SU-DHL-6 (cell line): ENCODE results near the gene LZTR1.

Experiments
- H2AFZ ChIP-seq: fragments of 200-600 bp; sonication (generic); 2 replicates; pipeline ENCODE4 v1.6.1; 2014; ENCODE audit warnings: low read depth, mild to moderate bottlenecking, moderate library complexity, mixed read lengths, antibody characterized with exemption, low read length; ENCODE audit not compliant: severe bottlenecking
- H3F3A ChIP-seq: fragments of 200-600 bp; shearing (Covaris generic); 2 replicates; pipeline ENCODE4 v1.6.0; 2016; ENCODE audit warnings: antibody characterized with exemption, mild to moderate bottlenecking; ENCODE audit not compliant: insufficient read depth
- H3K27ac ChIP-seq: fragments of 200-600 bp; sonication (generic); 2 replicates; pipeline ENCODE4 v1.5.1; 2016; ENCODE audit warnings: low read depth, mild to moderate bottlenecking, low read length, moderate library complexity, mixed read lengths
- H3K27me3 ChIP-seq: fragments of 200-600 bp; sonication (generic), shearing (Covaris generic); 2 replicates; pipeline ENCODE4 v1.6.0; 2014; ENCODE audit warnings: mild to moderate bottlenecking, low read length
- H3K36me3 ChIP-seq: fragments of 200-600 bp; sonication (generic); 2 replicates; pipeline ENCODE4 v1.6.1; 2014; ENCODE audit warnings: mild to moderate bottlenecking, low read length, mixed read lengths
- H3K4me2 ChIP-seq: fragments of 300-600, 200-600 bp; shearing (Covaris generic), sonication (generic); 2 replicates; pipeline ENCODE4 v1.6.0; 2014; ENCODE audit warnings: low read length, low read depth, mild to moderate bottlenecking; ENCODE audit not compliant: poor library complexity, severe bottlenecking
- H3K4me3 ChIP-seq: fragments of 200-600 bp; sonication (generic); 2 replicates; pipeline ENCODE4 v1.5.1; 2014; ENCODE audit warnings: antibody characterized with exemption, low read length, mild to moderate bottlenecking, mixed read lengths; ENCODE audit not compliant: insufficient read depth, poor library complexity, severe bottlenecking
- H3K79me2 ChIP-seq: fragments of 200-600 bp; sonication (generic); 2 replicates; pipeline ENCODE4 v1.6.1; 2014; ENCODE audit warnings: mild to moderate bottlenecking, low read length, moderate library complexity; ENCODE audit not compliant: insufficient read depth
- H3K9ac ChIP-seq: fragments of 200-600 bp; sonication (generic); 2 replicates; pipeline ENCODE4 v1.7.0; 2014; ENCODE audit warnings: mild to moderate bottlenecking, low read length
- H3K9me2 ChIP-seq: fragments of 200-600 bp; sonication (generic); replicated peaks from 2 replicates; pipeline ENCODE4 v1.6.1; 2014; ENCODE audit warnings: low read length; ENCODE audit not compliant: insufficient read depth
- H3K9me3 ChIP-seq: fragments of 200-600 bp; sonication (generic); 2 replicates; pipeline ENCODE4 v1.6.1; 2014; ENCODE audit warnings: low read length, mixed read lengths; ENCODE audit not compliant: insufficient read depth
- H4K20me1 ChIP-seq: fragments of 200-600 bp; sonication (generic); 2 replicates; pipeline ENCODE4 v1.6.1; 2014; ENCODE audit warnings: low read depth, mild to moderate bottlenecking, antibody characterized with exemption, low read length, moderate library complexity, mixed read lengths
- CTCF ChIP-seq: fragments of 200-600 bp; sonication (generic); IDR thresholded peaks from one replicate; pipeline ENCODE4 v1.5.1; 2017; ENCODE audit warnings: antibody characterized with exemption, mild to moderate bottlenecking, low read length, moderate library complexity; ENCODE audit not compliant: insufficient read depth, poor library complexity, severe bottlenecking
- EZH2phosphoT487 ChIP-seq: fragments of 200-600 bp; sonication (generic), shearing (Covaris generic); conservative IDR thresholded peaks from 2 replicates; pipeline ENCODE4 v1.6.1; 2018; ENCODE audit warnings: mild to moderate bottlenecking, antibody characterized with exemption, low read length, moderate library complexity, mixed read lengths

Gene LZTR1

GRCh38 chr22:20996031-20996410 lies 13.9 kb downstream of the LZTR1 start:
- no peak overlapping the region for H3K4me2 ChIP-seq
- H3F3A ChIP-seq, result no peaks in the 10 kb centered on the region
- H3K4me3 ChIP-seq, result no peak overlapping the region
- peaks cover 2% of the 10 kb centered on the region for H3K79me2 ChIP-seq
- H4K20me1 ChIP-seq, result no peaks in the 10 kb centered on the region
- H3K27me3 ChIP-seq, result no peaks in the 10 kb centered on the region
- H3K9me3 ChIP-seq, result no peaks in the 10 kb centered on the region
- no peaks in the 10 kb centered on the region for H3K36me3 ChIP-seq
- H3K9me2 ChIP-seq, result no peaks in the 10 kb centered on the region
- TF ChIP-seq EZH2phosphoT487, result no peak
- TF ChIP-seq CTCF, result no peak
- no peak overlapping the region for H3K27ac ChIP-seq
- H3K9ac ChIP-seq, result no peak overlapping the region
- no peak overlapping the region for H2AFZ ChIP-seq

- H3K79me2 ChIP-seq, result peaks cover 8% of the 10 kb centered on the region
- no peak overlapping the region for H3K4me3 ChIP-seq
- H3K9ac ChIP-seq, result no peak overlapping the region
- H3K9me2 ChIP-seq, result no peaks in the 10 kb centered on the region
- no peak overlapping the region for H3K27ac ChIP-seq
- H3K27me3 ChIP-seq, result no peaks in the 10 kb centered on the region
- H4K20me1 ChIP-seq, result no peaks in the 10 kb centered on the region
- no peaks in the 10 kb centered on the region for H3K36me3 ChIP-seq
- H3K4me2 ChIP-seq, result no peak overlapping the region
- no peak for TF ChIP-seq CTCF
- TF ChIP-seq EZH2phosphoT487, result no peak
- no peak overlapping the region for H2AFZ ChIP-seq
- no peaks in the 10 kb centered on the region for H3F3A ChIP-seq
- H3K9me3 ChIP-seq, result no peaks in the 10 kb centered on the region
Measured at GRCh38 chr22:20996598-20997535, 14.8 kb downstream of the LZTR1 start.

- Histone ChIP-seq H4K20me1 (no peaks in the 10 kb centered on the region), H3K4me3 (no peak overlapping the region), H3K9ac (no peak overlapping the region), H3K27me3 (no peaks in the 10 kb centered on the region), H3K79me2 (peaks cover 8% of the 10 kb centered on the region), H3K4me2 (no peak overlapping the region), H2AFZ (no peak overlapping the region), H3K27ac (no peak overlapping the region), H3K9me3 (no peaks in the 10 kb centered on the region), H3K36me3 (no peaks in the 10 kb centered on the region), H3K9me2 (no peaks in the 10 kb centered on the region), H3F3A (no peaks in the 10 kb centered on the region)
- TF ChIP-seq CTCF (no peak), EZH2phosphoT487 (no peak)
Measured at GRCh38 chr22:20997536-20998257, 15.6 kb downstream of the LZTR1 start.
